Hepatocyte (in vitro differentiated cells): ENCODE measurements around the gene CACNA1C. TPM values are rescaled to one million over a fixed set of nuclear protein-coding genes. Genes with fewer than 3 reads are reported as not detected.

Source experiments
- DNase-seq: peaks from one replicate; pipeline ENCODE4 v3.0.0-alpha.2; 2016; ENCODE audit warnings: low spot score
- H2AFZ ChIP-seq: fragments of 200-600 bp; sonication (generic); 2 replicates; pipeline ENCODE4 v1.6.0; 2016; ENCODE audit warnings: antibody characterized with exemption, mild to moderate bottlenecking
- H3K27ac ChIP-seq: fragments of 200-600 bp; sonication (generic); 2 replicates; pipeline ENCODE4 v1.5.1; 2016; ENCODE audit warnings: mild to moderate bottlenecking
- H3K27me3 ChIP-seq: fragments of 200-600 bp; sonication (generic); 2 replicates; pipeline ENCODE4 v1.6.1; 2016
- H3K36me3 ChIP-seq: fragments of 200-600 bp; sonication (generic); replicated peaks from 2 replicates; pipeline ENCODE4 v1.5.1; 2016; ENCODE audit warnings: low read depth; ENCODE audit not compliant: insufficient read depth
- H3K4me1 ChIP-seq: fragments of 200-600 bp; sonication (generic); 2 replicates; pipeline ENCODE4 v1.5.1; 2016; ENCODE audit warnings: mild to moderate bottlenecking, moderate library complexity; ENCODE audit not compliant: insufficient read depth
- H3K4me2 ChIP-seq: fragments of 200-600 bp; sonication (generic); 2 replicates; pipeline ENCODE4 v1.6.0; 2016
- H3K4me3 ChIP-seq: fragments of 200-600 bp; sonication (generic); 2 replicates; pipeline ENCODE4 v1.5.1; 2016; ENCODE audit warnings: mild to moderate bottlenecking
- H3K79me2 ChIP-seq: fragments of 200-600 bp; sonication (generic); 2 replicates; pipeline ENCODE4 v1.6.0; 2017; ENCODE audit warnings: mild to moderate bottlenecking
- H3K9me2 ChIP-seq: fragments of 200-600 bp; sonication (generic); replicated peaks from 2 replicates; pipeline ENCODE4 v1.6.0; 2017; ENCODE audit warnings: mild to moderate bottlenecking; ENCODE audit not compliant: insufficient read depth
- H3K9me3 ChIP-seq: fragments of 200-600 bp; sonication (generic); 2 replicates; pipeline ENCODE4 v1.5.1; 2016; ENCODE audit warnings: low read depth, mild to moderate bottlenecking
- H4K20me1 ChIP-seq: fragments of 200-600 bp; sonication (generic); 2 replicates; pipeline ENCODE4 v1.6.0; 2016; ENCODE audit warnings: mild to moderate bottlenecking; ENCODE audit not compliant: insufficient read depth, poor library complexity, severe bottlenecking
- CTCF ChIP-seq: fragments of 200-600 bp; sonication (generic); IDR thresholded peaks from 2 replicates; pipeline ENCODE4 v1.5.1; 2016; ENCODE audit warnings: antibody characterized with exemption, mild to moderate bottlenecking; ENCODE audit not compliant: poor library complexity
- EZH2 ChIP-seq: fragments of 200-600 bp; sonication (generic); IDR thresholded peaks from 2 replicates; pipeline ENCODE4 v1.6.1; 2016; ENCODE audit warnings: antibody characterized with exemption, mild to moderate bottlenecking, borderline replicate concordance
- EZH2phosphoT487 ChIP-seq: fragments of 200-600 bp; sonication (generic); IDR thresholded peaks from one replicate; pipeline ENCODE4 v1.6.1; 2018; ENCODE audit warnings: antibody characterized with exemption, mild to moderate bottlenecking, low read depth, moderate library complexity; ENCODE audit not compliant: unreplicated experiment, severe bottlenecking
- WGBS: methylation state at CpG from one replicate; pipeline ENCODE4 v1.1.6; 2016; ENCODE audit warnings: low lambda C conversion rate; ENCODE audit errors: missing lambda C conversion rate; 5-methylcytosine and 5-hydroxymethylcytosine counted together
- polyA plus RNA-seq: library from polyadenylated mRNA; unstranded; fragments of >200 nt; fragmentation: Nextera tagmentation; extraction: Ambion mirVana; gene quantifications from 2 replicates; pipeline ENCODE4 v1.2.1, GENCODE V29; 2016
- total RNA-seq: library from RNA; depleted of rRNA; stranded (reverse); fragments of >200 nt; gene quantifications from 2 replicates; pipeline ENCODE4 v1.2.3, GENCODE V29; 2014

Gene CACNA1C
- total and polyA plus RNA-seq, 2 experiments from 2014 or later = 3.2 to 4.0 TPM

GRCh38 chr12:2691345-2692071 is 638.7 kb downstream of the CACNA1C start:
- no peaks in the 10 kb centered on the region for H3K27me3 ChIP-seq
- H3K4me3 ChIP-seq = peak overlapping the region; percentile 33
- TF ChIP-seq EZH2 (no peak), CTCF (no peak), EZH2phosphoT487 (no peak)
- no peaks in the 10 kb centered on the region for H3K79me2 ChIP-seq
- H3K4me1 ChIP-seq = peaks cover 4% of the 10 kb centered on the region
- H4K20me1 ChIP-seq = no peaks in the 10 kb centered on the region
- no peaks in the 10 kb centered on the region for H3K9me3 ChIP-seq
- no peaks in the 10 kb centered on the region for H3K36me3 ChIP-seq
- H3K9me2 ChIP-seq = no peaks in the 10 kb centered on the region
- H2AFZ ChIP-seq = peak overlapping the region; percentile 77
- H3K27ac ChIP-seq = no peak overlapping the region
- DNase-seq = peak; percentile 44
- WGBS = 11% methylated on average over 46 of the region's 62 CpGs
- peak overlapping the region; percentile 96 for H3K4me2 ChIP-seq

- Histone ChIP-seq H4K20me1 (no peaks in the 10 kb centered on the region), H3K4me1 (peaks cover 4% of the 10 kb centered on the region), H2AFZ (peak overlapping the region; percentile 77), H3K27ac (no peak overlapping the region), H3K79me2 (no peaks in the 10 kb centered on the region), H3K27me3 (no peaks in the 10 kb centered on the region), H3K9me2 (no peaks in the 10 kb centered on the region), H3K36me3 (no peaks in the 10 kb centered on the region), H3K4me2 (peak overlapping the region; percentile 96), H3K9me3 (no peaks in the 10 kb centered on the region), H3K4me3 (no peak overlapping the region)
- DNase-seq = no peak
- TF ChIP-seq EZH2 (no peak), CTCF (no peak), EZH2phosphoT487 (no peak)
- 70% methylated on average over 13 of the region's 13 CpGs for WGBS
These were observed 639.3 kb downstream of the CACNA1C start for GRCh38 chr12:2692080-2692479.

GRCh38 chr12:2693244-2693860 is 640.6 kb downstream of the CACNA1C start:
- Histone ChIP-seq H3K27me3 (peaks cover 6% of the 10 kb centered on the region), H3K4me3 (no peak overlapping the region), H3K27ac (no peak overlapping the region), H3K9me2 (no peaks in the 10 kb centered on the region), H4K20me1 (no peaks in the 10 kb centered on the region), H3K4me1 (peaks cover 4% of the 10 kb centered on the region), H3K79me2 (no peaks in the 10 kb centered on the region), H3K36me3 (no peaks in the 10 kb centered on the region), H2AFZ (no peak overlapping the region), H3K4me2 (no peak overlapping the region), H3K9me3 (no peaks in the 10 kb centered on the region)
- TF ChIP-seq EZH2phosphoT487 (no peak), EZH2 (no peak), CTCF (no peak)
- DNase-seq = no peak
- WGBS = 59% methylated on average over 10 of the region's 10 CpGs
